ENCODE results near the gene TSC2.
"Not testable (repeated sequence)": the region's sequence is repeated elsewhere in the genome, so short reads cannot be mapped to it uniquely, and the experiment has no call there.

Gene TSC2

GRCh38 chr16:2101581-2101980 is 53.8 kb downstream of the TSC2 start:
- DNase-seq (ENCODE audit: low read depth in 1 of 2, low spot score in 1 of 2), result not testable (repeated sequence)

- DNase-seq (ENCODE audit: low read depth in 1 of 2, low spot score in 1 of 2), result no peak
Observed at GRCh38 chr16:2102471-2102870, 54.7 kb downstream of the TSC2 start.

- not testable (repeated sequence) for DNase-seq (ENCODE audit: low read depth in 1 of 2, low spot score in 1 of 2)
Observed at GRCh38 chr16:2104464-2104863, 56.7 kb downstream of the TSC2 start.

GRCh38 chr16:2105291-2105690 is 57.5 kb downstream of the TSC2 start:
- DNase-seq (ENCODE audit: low read depth in 1 of 2, low spot score in 1 of 2), result not testable (repeated sequence)

GRCh38 chr16:2105769-2106168 is 58.0 kb downstream of the TSC2 start:
- DNase-seq (ENCODE audit: low read depth in 1 of 2, low spot score in 1 of 2), result not testable (repeated sequence)

GRCh38 chr16:2106211-2106610 is 58.4 kb downstream of the TSC2 start:
- DNase-seq (ENCODE audit: low read depth in 1 of 2, low spot score in 1 of 2), result not testable (repeated sequence)

- DNase-seq (ENCODE audit: low read depth in 1 of 2, low spot score in 1 of 2), result not testable (repeated sequence)
Observed at GRCh38 chr16:2107121-2107790, 59.5 kb downstream of the TSC2 start.

GRCh38 chr16:2107791-2108125 is 60.0 kb downstream of the TSC2 start:
- not testable (repeated sequence) for DNase-seq (ENCODE audit: low read depth in 1 of 2, low spot score in 1 of 2)

- not testable (repeated sequence) for DNase-seq (ENCODE audit: low read depth in 1 of 2, low spot score in 1 of 2)
Observed at GRCh38 chr16:2108446-2109270, 60.9 kb downstream of the TSC2 start.

- not testable (repeated sequence) for DNase-seq (ENCODE audit: low read depth in 1 of 2, low spot score in 1 of 2)
Observed at GRCh38 chr16:2109271-2109580, 61.4 kb downstream of the TSC2 start.

GRCh38 chr16:2109872-2110271 is 62.1 kb downstream of the TSC2 start:
- not testable (repeated sequence) for DNase-seq (ENCODE audit: low read depth in 1 of 2, low spot score in 1 of 2)

- DNase-seq (ENCODE audit: low read depth in 1 of 2, low spot score in 1 of 2), result not testable (repeated sequence)
Observed at GRCh38 chr16:2110332-2111008, 62.7 kb downstream of the TSC2 start.

GRCh38 chr16:2111009-2111353 is 63.2 kb downstream of the TSC2 start:
- DNase-seq (ENCODE audit: low read depth in 1 of 2, low spot score in 1 of 2), result not testable (repeated sequence)

GRCh38 chr16:2111412-2112335 is 63.9 kb downstream of the TSC2 start:
- DNase-seq (ENCODE audit: low read depth in 1 of 2, low spot score in 1 of 2), result not testable (repeated sequence)

GRCh38 chr16:2112539-2113106 is 64.8 kb downstream of the TSC2 start:
- DNase-seq (ENCODE audit: low read depth in 1 of 2, low spot score in 1 of 2), result not testable (repeated sequence)

- DNase-seq (ENCODE audit: low read depth in 1 of 2, low spot score in 1 of 2), result not testable (repeated sequence)
Observed at GRCh38 chr16:2114225-2114624, 66.4 kb downstream of the TSC2 start.

- not testable (repeated sequence) for DNase-seq (ENCODE audit: low read depth in 1 of 2, low spot score in 1 of 2)
Observed at GRCh38 chr16:2114885-2115590, 67.3 kb downstream of the TSC2 start.

GRCh38 chr16:2115591-2115973 is 67.8 kb downstream of the TSC2 start:
- DNase-seq (ENCODE audit: low read depth in 1 of 2, low spot score in 1 of 2), result no peak

GRCh38 chr16:2116428-2116827 is 68.6 kb downstream of the TSC2 start:
- not testable (repeated sequence) for DNase-seq (ENCODE audit: low read depth in 1 of 2, low spot score in 1 of 2)

- DNase-seq (ENCODE audit: low read depth in 1 of 2, low spot score in 1 of 2), result not testable (repeated sequence)
Observed at GRCh38 chr16:2117341-2117740, 69.6 kb downstream of the TSC2 start.
